A549 (cell line): ENCODE results near the gene NAV3.

ENCODE experiments used
- SMC3 ChIP-seq: fragments of >200 bp; sonication (Bioruptor Twin); formaldehyde crosslinking; IDR thresholded peaks from 3 replicates; pipeline ENCODE4 v1.6.1; 2018; ENCODE audit warnings: inconsistent platforms
- TF ChIP-seq, protein P1 (sequence below): fragments of >200 bp; sonication (Bioruptor Twin); formaldehyde crosslinking; IDR thresholded peaks from 3 replicates; pipeline ENCODE4 v1.5.1; 2016

GRCh38 chr12:77782766-77783165 is 47.9 kb upstream of the NAV3 start:
- TF ChIP-seq, protein P1, sequence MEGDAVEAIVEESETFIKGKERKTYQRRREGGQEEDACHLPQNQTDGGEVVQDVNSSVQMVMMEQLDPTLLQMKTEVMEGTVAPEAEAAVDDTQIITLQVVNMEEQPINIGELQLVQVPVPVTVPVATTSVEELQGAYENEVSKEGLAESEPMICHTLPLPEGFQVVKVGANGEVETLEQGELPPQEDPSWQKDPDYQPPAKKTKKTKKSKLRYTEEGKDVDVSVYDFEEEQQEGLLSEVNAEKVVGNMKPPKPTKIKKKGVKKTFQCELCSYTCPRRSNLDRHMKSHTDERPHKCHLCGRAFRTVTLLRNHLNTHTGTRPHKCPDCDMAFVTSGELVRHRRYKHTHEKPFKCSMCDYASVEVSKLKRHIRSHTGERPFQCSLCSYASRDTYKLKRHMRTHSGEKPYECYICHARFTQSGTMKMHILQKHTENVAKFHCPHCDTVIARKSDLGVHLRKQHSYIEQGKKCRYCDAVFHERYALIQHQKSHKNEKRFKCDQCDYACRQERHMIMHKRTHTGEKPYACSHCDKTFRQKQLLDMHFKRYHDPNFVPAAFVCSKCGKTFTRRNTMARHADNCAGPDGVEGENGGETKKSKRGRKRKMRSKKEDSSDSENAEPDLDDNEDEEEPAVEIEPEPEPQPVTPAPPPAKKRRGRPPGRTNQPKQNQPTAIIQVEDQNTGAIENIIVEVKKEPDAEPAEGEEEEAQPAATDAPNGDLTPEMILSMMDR: no peak
- no peak for TF ChIP-seq SMC3
